Measurements from ENCODE around the gene PHGDH. TPM values are rescaled to one million over a fixed set of nuclear protein-coding genes. Genes with fewer than 3 reads are reported as not detected.

PHGDH gene
- polyA plus RNA-seq, 2 donors = 24.3 to 68.7 TPM

GRCh38 chr1:119676571-119677206, 35.0 kb upstream of the PHGDH start:
- H3K4me3 ChIP-seq (ENCODE audit: low read depth in 1 of 2, low read length in 2 of 2) = no peak overlapping the region
- no peaks in the 10 kb centered on the region for H3K4me1 ChIP-seq (ENCODE audit: control insufficient read depth in 2 of 2, insufficient read depth in 2 of 2, low read length in 1 of 2)
- H3K27me3 ChIP-seq (ENCODE audit: control insufficient read depth in 1 of 2, insufficient read depth in 2 of 2, low read length in 2 of 2) = no peaks in the 10 kb centered on the region
- no peaks in the 10 kb centered on the region for H3K9me3 ChIP-seq (ENCODE audit: control insufficient read depth in 2 of 2, insufficient read depth in 1 of 2, low read depth in 1 of 2, low read length in 1 of 2)
- WGBS, 2 donors = 80 to 84% methylated on average over 6 to 8 of the region's 8 CpGs
- H3K36me3 ChIP-seq (ENCODE audit: control insufficient read depth in 2 of 2, insufficient read depth in 2 of 2, low read length in 1 of 2) = no peaks in the 10 kb centered on the region
- no peak overlapping the region for H3K27ac ChIP-seq (ENCODE audit: low read depth in 2 of 2, low read length in 1 of 2)

- WGBS, 2 donors = 96 to 100% methylated on average over 1 of the region's 1 CpG
- H3K36me3 ChIP-seq (ENCODE audit: control insufficient read depth in 2 of 2, insufficient read depth in 2 of 2, low read length in 1 of 2) = no peaks in the 10 kb centered on the region
- no peaks in the 10 kb centered on the region for H3K9me3 ChIP-seq (ENCODE audit: control insufficient read depth in 2 of 2, insufficient read depth in 1 of 2, low read depth in 1 of 2, low read length in 1 of 2)
Observed at GRCh38 chr1:119679223-119679622, 32.5 kb upstream of the PHGDH start.

GRCh38 chr1:119680193-119680592, 31.5 kb upstream of the PHGDH start:
- Histone ChIP-seq H3K36me3 (ENCODE audit: control insufficient read depth in 2 of 2, insufficient read depth in 2 of 2, low read length in 1 of 2) (no peaks in the 10 kb centered on the region), H3K27ac (ENCODE audit: low read depth in 2 of 2, low read length in 1 of 2) (no peak overlapping the region), H3K4me1 (ENCODE audit: control insufficient read depth in 2 of 2, insufficient read depth in 2 of 2, low read length in 1 of 2) (no peaks in the 10 kb centered on the region), H3K9me3 (ENCODE audit: control insufficient read depth in 2 of 2, insufficient read depth in 1 of 2, low read depth in 1 of 2, low read length in 1 of 2) (no peaks in the 10 kb centered on the region), H3K4me3 (ENCODE audit: low read depth in 1 of 2, low read length in 2 of 2) (no peak overlapping the region), H3K27me3 (ENCODE audit: control insufficient read depth in 1 of 2, insufficient read depth in 2 of 2, low read length in 2 of 2) (no peaks in the 10 kb centered on the region)
- WGBS, 2 donors = 85 to 89% methylated on average over 3 of the region's 3 CpGs

More at GRCh38 chr1:119679223-119679622, 32.5 kb upstream of the PHGDH start:
- Histone ChIP-seq H3K4me3 (ENCODE audit: low read depth in 1 of 2, low read length in 2 of 2) (no peak overlapping the region), H3K27ac (ENCODE audit: low read depth in 2 of 2, low read length in 1 of 2) (no peak overlapping the region), H3K4me1 (ENCODE audit: control insufficient read depth in 2 of 2, insufficient read depth in 2 of 2, low read length in 1 of 2) (no peaks in the 10 kb centered on the region), H3K27me3 (ENCODE audit: control insufficient read depth in 1 of 2, insufficient read depth in 2 of 2, low read length in 2 of 2) (no peaks in the 10 kb centered on the region)

DNA sequence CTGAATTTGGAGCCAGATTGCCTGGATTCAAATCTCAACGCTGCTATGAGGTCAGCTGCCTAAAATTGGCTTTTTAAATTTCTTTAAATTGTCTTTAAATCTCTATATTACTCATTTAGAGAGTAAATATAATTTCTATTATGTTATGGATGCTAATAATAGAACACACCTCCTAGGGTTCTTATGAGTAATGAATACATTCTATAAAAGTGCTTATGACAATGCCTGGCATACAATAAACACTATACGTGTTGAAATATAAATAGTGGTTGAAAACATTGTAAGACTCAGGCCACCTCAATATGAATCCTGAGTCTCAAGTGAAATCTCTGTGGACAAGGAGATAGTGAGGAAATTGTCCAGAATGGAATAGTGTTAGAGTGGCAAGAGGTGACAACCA, 31.0 kb upstream of the PHGDH start:
- Histone ChIP-seq H3K4me1 (ENCODE audit: control insufficient read depth in 2 of 2, insufficient read depth in 2 of 2, low read length in 1 of 2) (no peaks in the 10 kb centered on the region), H3K27ac (ENCODE audit: low read depth in 2 of 2, low read length in 1 of 2) (no peak overlapping the region), H3K9me3 (ENCODE audit: control insufficient read depth in 2 of 2, insufficient read depth in 1 of 2, low read depth in 1 of 2, low read length in 1 of 2) (no peaks in the 10 kb centered on the region), H3K4me3 (ENCODE audit: low read depth in 1 of 2, low read length in 2 of 2) (no peak overlapping the region), H3K36me3 (ENCODE audit: control insufficient read depth in 2 of 2, insufficient read depth in 2 of 2, low read length in 1 of 2) (no peaks in the 10 kb centered on the region), H3K27me3 (ENCODE audit: control insufficient read depth in 1 of 2, insufficient read depth in 2 of 2, low read length in 2 of 2) (no peaks in the 10 kb centered on the region)
- 58 to 67% methylated on average over 2 of the region's 2 CpGs for WGBS, 2 donors

DNA sequence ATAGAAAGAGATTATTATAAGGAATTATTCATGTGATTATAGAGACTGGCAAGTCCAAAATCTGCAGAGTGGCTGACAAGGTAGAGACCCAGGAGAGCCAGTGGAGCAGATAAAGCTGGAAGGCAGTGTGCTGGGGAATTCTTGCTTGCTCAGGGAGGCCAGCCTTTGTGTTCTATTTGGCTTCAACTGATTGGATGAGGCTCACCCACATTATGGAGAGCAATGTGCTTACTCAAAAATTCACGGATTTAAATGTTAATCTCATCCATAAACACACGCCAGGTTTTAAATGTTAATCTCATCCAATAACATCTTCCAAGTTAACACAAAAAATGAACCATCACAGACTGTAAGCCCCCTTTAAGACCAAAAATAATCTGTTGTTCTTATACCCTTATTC, 30.2 kb upstream of the PHGDH start:
- no peaks in the 10 kb centered on the region for H3K36me3 ChIP-seq (ENCODE audit: control insufficient read depth in 2 of 2, insufficient read depth in 2 of 2, low read length in 1 of 2)
- H3K9me3 ChIP-seq (ENCODE audit: control insufficient read depth in 2 of 2, insufficient read depth in 1 of 2, low read depth in 1 of 2, low read length in 1 of 2) = no peaks in the 10 kb centered on the region
- 83 to 84% methylated on average over 2 of the region's 2 CpGs for WGBS, 2 donors
- H3K27me3 ChIP-seq (ENCODE audit: control insufficient read depth in 1 of 2, insufficient read depth in 2 of 2, low read length in 2 of 2) = no peaks in the 10 kb centered on the region
- H3K4me3 ChIP-seq (ENCODE audit: low read depth in 1 of 2, low read length in 2 of 2) = no peak overlapping the region
- H3K4me1 ChIP-seq (ENCODE audit: control insufficient read depth in 2 of 2, insufficient read depth in 2 of 2, low read length in 1 of 2) = peaks cover 0 to 2% of the 10 kb centered on the region in 2 donors
- H3K27ac ChIP-seq (ENCODE audit: low read depth in 2 of 2, low read length in 1 of 2) = no peak overlapping the region

- Histone ChIP-seq H3K36me3 (ENCODE audit: control insufficient read depth in 2 of 2, insufficient read depth in 2 of 2, low read length in 1 of 2) (no peaks in the 10 kb centered on the region), H3K27me3 (ENCODE audit: control insufficient read depth in 1 of 2, insufficient read depth in 2 of 2, low read length in 2 of 2) (no peaks in the 10 kb centered on the region), H3K27ac (ENCODE audit: low read depth in 2 of 2, low read length in 1 of 2) (no peak overlapping the region), H3K9me3 (ENCODE audit: control insufficient read depth in 2 of 2, insufficient read depth in 1 of 2, low read depth in 1 of 2, low read length in 1 of 2) (no peaks in the 10 kb centered on the region), H3K4me3 (ENCODE audit: low read depth in 1 of 2, low read length in 2 of 2) (no peak overlapping the region), H3K4me1 (ENCODE audit: control insufficient read depth in 2 of 2, insufficient read depth in 2 of 2, low read length in 1 of 2) (peaks cover 0 to 2% of the 10 kb centered on the region in 2 donors)
Observed at GRCh38 chr1:119682141-119682540, 29.6 kb upstream of the PHGDH start.

- Histone ChIP-seq H3K4me3 (ENCODE audit: low read depth in 1 of 2, low read length in 2 of 2) (no peak overlapping the region), H3K36me3 (ENCODE audit: control insufficient read depth in 2 of 2, insufficient read depth in 2 of 2, low read length in 1 of 2) (no peaks in the 10 kb centered on the region), H3K27ac (ENCODE audit: low read depth in 2 of 2, low read length in 1 of 2) (no peak overlapping the region), H3K27me3 (ENCODE audit: control insufficient read depth in 1 of 2, insufficient read depth in 2 of 2, low read length in 2 of 2) (no peaks in the 10 kb centered on the region), H3K9me3 (ENCODE audit: control insufficient read depth in 2 of 2, insufficient read depth in 1 of 2, low read depth in 1 of 2, low read length in 1 of 2) (no peaks in the 10 kb centered on the region), H3K4me1 (ENCODE audit: control insufficient read depth in 2 of 2, insufficient read depth in 2 of 2, low read length in 1 of 2) (peaks cover 0 to 2% of the 10 kb centered on the region in 2 donors)
- 58 to 75% methylated on average over 1 of the region's 1 CpG for WGBS, 2 donors
Observed at GRCh38 chr1:119683893-119684292, 27.8 kb upstream of the PHGDH start.

DNA sequence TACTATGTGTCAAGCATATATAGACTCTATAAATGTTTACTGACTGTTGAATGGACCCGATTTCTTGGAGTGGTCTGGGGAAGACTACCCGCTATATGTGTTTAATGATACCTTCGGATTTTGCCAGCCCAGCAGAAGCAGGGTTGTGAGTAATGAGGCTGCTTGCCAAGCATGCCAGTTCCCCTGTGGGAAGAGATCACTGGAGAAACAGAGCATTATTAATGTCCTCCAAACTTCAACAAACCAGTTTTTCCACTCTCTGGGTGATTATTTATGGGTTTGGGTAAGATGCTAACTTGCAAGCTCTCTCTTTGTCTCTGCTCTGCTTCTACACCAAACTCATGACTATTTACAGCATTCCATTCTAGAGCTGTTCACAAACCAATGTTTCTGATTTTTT, 25.1 kb upstream of the PHGDH start:
- H3K27ac ChIP-seq (ENCODE audit: low read depth in 2 of 2, low read length in 1 of 2) = no peak overlapping the region
- H3K4me1 ChIP-seq (ENCODE audit: control insufficient read depth in 2 of 2, insufficient read depth in 2 of 2, low read length in 1 of 2) = peaks cover 0 to 2% of the 10 kb centered on the region in 2 donors

GRCh38 chr1:119687434-119688079, 24.2 kb upstream of the PHGDH start:
- WGBS, 2 donors = 38 to 52% methylated on average over 2 of the region's 2 CpGs
- Histone ChIP-seq H3K4me1 (ENCODE audit: control insufficient read depth in 2 of 2, insufficient read depth in 2 of 2, low read length in 1 of 2) (peaks cover 0 to 2% of the 10 kb centered on the region in 2 donors), H3K9me3 (ENCODE audit: control insufficient read depth in 2 of 2, insufficient read depth in 1 of 2, low read depth in 1 of 2, low read length in 1 of 2) (no peaks in the 10 kb centered on the region), H3K27ac (ENCODE audit: low read depth in 2 of 2, low read length in 1 of 2) (no peak overlapping the region), H3K27me3 (ENCODE audit: control insufficient read depth in 1 of 2, insufficient read depth in 2 of 2, low read length in 2 of 2) (no peaks in the 10 kb centered on the region), H3K36me3 (ENCODE audit: control insufficient read depth in 2 of 2, insufficient read depth in 2 of 2, low read length in 1 of 2) (no peaks in the 10 kb centered on the region), H3K4me3 (ENCODE audit: low read depth in 1 of 2, low read length in 2 of 2) (no peak overlapping the region)

More for the DNA sequence above, 25.1 kb upstream of the PHGDH start:
- Histone ChIP-seq H3K9me3 (ENCODE audit: control insufficient read depth in 2 of 2, insufficient read depth in 1 of 2, low read depth in 1 of 2, low read length in 1 of 2) (no peaks in the 10 kb centered on the region), H3K27me3 (ENCODE audit: control insufficient read depth in 1 of 2, insufficient read depth in 2 of 2, low read length in 2 of 2) (no peaks in the 10 kb centered on the region), H3K4me3 (ENCODE audit: low read depth in 1 of 2, low read length in 2 of 2) (no peak overlapping the region), H3K36me3 (ENCODE audit: control insufficient read depth in 2 of 2, insufficient read depth in 2 of 2, low read length in 1 of 2) (no peaks in the 10 kb centered on the region)
- 39 to 52% methylated on average over 3 of the region's 3 CpGs for WGBS, 2 donors

DNA sequence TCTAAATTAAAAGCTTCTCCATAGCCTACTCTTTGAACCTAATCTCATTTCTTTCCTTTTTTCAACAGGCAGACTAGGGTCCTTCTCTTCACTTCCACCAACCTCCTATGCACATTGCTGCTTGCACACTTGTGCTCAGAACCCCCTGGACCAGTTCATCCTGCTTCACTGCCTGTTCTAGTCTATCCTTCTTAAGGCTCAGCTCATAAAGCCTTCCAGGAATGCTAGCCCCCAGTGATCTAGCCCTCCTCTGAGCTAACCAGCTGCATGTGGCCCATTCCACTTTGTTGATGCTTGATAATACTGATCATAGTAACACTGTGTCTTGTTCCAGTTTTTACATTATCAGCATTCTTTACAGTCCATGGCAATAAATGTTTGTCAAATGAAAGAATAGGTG, 22.9 kb upstream of the PHGDH start:
- H3K4me1 ChIP-seq (ENCODE audit: control insufficient read depth in 2 of 2, insufficient read depth in 2 of 2, low read length in 1 of 2) = peaks cover 0 to 2% of the 10 kb centered on the region in 2 donors
- no peak overlapping the region for H3K27ac ChIP-seq (ENCODE audit: low read depth in 2 of 2, low read length in 1 of 2)
- no peaks in the 10 kb centered on the region for H3K27me3 ChIP-seq (ENCODE audit: control insufficient read depth in 1 of 2, insufficient read depth in 2 of 2, low read length in 2 of 2)

More for the DNA sequence above, 22.9 kb upstream of the PHGDH start:
- Histone ChIP-seq H3K4me3 (ENCODE audit: low read depth in 1 of 2, low read length in 2 of 2) (no peak overlapping the region), H3K9me3 (ENCODE audit: control insufficient read depth in 2 of 2, insufficient read depth in 1 of 2, low read depth in 1 of 2, low read length in 1 of 2) (no peaks in the 10 kb centered on the region), H3K36me3 (ENCODE audit: control insufficient read depth in 2 of 2, insufficient read depth in 2 of 2, low read length in 1 of 2) (no peaks in the 10 kb centered on the region)

All from esophagus (tissue), 2 donors.